ENCODE data around the gene CNPPD1.
"Not testable (repeated sequence)": the region's sequence is repeated elsewhere in the genome, so short reads cannot be mapped to it uniquely, and the experiment has no call there.

CNPPD1 gene

DNA sequence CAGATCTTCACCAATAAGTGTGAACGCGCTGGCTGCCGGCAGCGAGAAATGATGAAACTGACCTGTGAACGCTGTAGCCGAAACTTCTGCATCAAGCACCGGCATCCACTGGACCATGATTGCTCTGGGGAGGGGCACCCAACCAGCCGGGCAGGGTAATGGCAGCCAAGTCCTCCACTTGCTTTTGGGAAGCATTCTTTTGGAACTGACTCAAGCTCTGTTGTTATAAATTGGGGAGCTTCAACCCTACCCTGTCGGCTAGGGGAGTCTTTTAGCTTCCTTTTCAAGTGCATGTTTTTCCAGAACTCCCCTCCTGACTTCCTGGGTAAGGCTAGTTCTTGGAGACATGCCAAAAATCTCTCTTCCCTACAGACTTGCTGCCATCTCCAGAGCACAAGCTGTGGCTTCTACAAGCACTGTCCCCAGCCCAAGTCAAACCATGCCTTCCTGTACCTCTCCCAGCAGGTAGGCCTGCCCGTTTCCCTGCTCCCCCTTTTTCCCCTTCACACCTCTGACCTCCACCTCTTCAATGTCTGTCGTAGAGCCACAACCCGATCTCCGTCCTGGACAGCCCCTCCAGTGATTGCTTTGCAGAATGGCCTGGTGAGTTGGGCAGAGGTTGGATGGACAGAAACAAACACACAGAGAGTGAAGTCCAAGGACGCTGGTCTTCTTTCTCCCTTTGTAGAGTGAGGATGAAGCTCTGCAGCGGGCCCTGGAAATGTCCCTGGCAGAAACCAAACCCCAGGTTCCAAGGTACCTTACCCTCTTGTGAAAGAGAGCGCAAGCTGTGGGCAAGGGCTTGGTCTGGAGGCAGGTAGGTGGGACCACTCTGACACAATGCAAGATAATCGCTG lies 31.4 kb upstream of the CNPPD1 start:
- no peak for DNase-seq

GRCh38 chr2:219207134-219207883 lies 30.6 kb upstream of the CNPPD1 start:
- no peak for DNase-seq

DNA sequence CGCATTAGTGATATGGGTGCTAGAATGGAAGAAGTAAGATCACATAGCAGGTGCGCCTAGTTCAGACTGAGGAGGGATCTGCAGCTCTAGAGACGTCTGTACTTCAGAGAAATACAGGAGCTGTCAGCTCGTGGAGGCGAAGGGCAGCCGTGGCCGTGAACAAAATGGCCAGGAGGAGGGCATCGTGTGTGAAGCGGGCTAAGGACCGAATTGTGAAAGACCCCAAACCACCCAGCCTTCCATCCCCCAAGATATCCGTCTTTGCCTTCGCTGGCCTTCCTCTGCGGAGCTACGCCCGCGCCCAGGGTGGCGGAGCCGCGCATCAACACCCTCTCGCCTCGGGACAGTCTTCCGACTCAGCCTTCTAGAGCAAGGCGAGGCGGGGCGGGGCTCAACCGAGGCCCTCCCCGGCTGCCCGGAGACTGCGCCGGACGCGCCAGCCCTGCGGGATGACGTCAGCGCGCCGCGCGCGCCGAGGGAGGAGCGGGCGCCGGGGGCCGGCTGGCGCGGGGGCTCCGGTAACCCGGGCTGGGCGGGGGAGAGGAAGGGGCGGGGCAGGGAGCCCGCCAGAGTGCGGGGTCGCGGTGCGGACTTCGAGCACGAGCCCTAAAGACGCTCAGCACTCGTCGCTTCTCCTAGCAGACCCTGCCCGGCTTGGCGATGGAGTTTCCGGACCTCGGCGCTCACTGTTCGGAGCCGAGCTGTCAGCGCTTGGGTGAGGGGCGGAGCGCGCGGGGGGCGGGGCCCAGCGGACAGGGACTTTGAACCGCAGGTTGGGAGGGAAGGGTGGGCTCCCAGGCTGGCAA lies 29.8 kb upstream of the CNPPD1 start, which contains the start of gene ZFAND2B:
Gene ZFAND2B, plus strand, starts transcription at position 455 of the 806 bp plus-strand sequence. Its CDS starts 206 bp downstream, at position 661.
- peak; percentile 96 for DNase-seq

- DNase-seq: no peak
Measured at GRCh38 chr2:219205981-219206327, 29.2 kb upstream of the CNPPD1 start.

GRCh38 chr2:219205165-219205538 lies 28.4 kb upstream of the CNPPD1 start:
- DNase-seq: no peak

DNA sequence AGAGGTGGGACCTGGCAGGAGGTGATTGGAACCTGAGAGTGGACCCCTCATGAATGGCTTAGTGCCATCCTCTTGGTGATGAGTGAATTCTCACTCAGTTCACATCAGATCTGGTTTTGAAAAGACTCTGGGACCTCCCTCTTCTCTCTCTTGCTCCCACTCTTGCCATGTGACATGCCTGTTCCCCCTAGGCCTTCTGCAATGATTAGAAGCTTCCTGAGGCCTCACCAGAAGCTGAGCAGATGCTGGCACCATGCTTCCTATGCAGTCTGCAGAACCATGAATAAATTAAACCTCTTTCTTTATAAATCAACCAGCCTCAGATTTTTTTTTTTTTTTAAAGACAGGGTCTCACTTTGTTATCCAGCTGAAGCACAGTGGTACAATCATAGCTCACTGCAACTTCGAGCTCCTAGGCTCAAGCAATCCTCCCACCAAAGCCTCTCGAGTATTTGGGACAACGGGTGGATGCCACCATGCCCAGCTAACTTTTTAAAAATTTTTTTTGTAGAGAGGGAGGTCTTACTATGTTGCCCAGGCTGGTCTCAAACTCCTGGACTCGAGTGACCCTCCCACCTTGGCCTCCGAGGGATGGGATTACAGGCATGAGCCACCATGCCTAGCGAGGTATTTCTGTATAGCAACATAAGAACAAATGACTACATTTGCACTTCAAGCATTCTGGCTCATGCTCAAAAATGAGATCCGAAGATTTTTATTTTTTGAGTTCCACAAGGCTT lies 27.9 kb upstream of the CNPPD1 start:
- no peak for DNase-seq

- DNase-seq: not testable (repeated sequence)
Measured at GRCh38 chr2:219201331-219201730, 24.6 kb upstream of the CNPPD1 start.

- DNase-seq: not testable (repeated sequence)
Measured at GRCh38 chr2:219200502-219201326, 24.0 kb upstream of the CNPPD1 start.

GRCh38 chr2:219199470-219200211 lies 22.9 kb upstream of the CNPPD1 start:
- DNase-seq: no peak

DNA sequence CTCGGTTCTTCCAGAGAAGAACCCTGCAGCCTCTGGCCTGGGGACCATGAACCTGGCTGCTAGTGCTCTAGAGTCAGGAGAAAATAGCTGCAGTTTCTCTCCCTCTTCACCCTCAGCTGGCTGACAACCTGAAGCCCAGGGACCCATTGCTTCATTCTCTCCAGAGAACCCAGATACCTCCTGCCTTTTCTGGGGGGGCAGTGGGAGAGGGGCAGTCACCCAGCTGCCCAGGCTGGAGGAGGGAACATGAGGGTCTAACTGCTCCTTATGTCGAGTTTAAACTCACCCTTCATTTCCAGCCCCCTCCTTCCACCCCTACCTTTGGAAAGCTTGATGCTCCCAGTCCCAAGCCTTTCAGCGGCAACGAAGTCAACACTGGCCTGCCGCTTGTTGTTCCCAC lies 22.2 kb upstream of the CNPPD1 start:
- no peak for DNase-seq

DNA sequence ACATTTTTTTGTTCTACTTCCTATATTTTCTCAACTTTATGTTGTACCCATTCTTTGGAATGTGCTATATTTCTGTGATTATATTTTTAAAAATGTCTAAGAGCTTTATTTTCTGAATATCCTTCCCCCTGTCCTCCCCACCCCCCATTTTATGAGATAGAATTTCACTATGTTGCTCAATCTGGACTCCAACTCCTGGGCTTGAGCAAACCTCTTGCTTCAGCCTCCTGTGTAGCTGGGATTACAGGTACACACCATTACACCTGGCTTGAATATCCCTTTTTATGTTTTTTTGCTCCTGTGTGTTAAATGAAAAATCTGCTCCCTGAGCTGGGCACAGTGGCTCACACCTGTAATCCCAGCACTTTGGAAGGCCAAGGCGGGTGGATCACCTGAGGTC lies 20.7 kb upstream of the CNPPD1 start:
- DNase-seq: no peak

DNA sequence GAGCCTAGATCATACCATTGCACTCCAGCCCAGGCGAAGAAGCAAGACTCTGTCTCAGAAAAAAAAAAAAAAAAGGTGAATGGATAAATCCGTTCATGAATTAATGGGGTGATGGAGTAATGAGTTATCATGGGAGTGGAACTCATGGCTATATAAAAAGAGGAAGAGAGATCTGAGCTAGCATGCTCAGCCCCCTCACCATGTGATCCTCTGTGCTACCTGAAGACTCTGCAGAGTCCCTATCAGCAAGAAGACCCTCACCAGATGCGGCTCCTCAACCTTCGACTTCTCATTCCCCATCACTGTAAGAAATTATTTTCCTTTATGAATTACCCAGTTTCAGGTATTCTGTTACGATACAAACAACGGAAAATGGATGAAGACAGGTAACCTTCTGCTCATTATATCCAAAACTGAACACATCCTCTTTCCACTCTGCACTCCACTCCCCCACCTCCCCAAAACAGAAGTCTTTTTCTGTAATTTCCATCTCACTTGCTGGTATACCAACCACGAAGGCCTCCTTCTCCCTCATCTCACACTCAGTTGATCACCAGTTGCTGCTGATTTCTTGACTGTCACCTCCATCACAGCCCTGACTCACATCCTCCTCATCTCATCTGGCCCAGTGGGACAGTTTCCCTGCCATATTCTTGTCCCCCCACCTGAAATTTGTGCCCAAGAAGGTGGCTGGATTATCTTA lies 10.2 kb upstream of the CNPPD1 start:
- no peak for DNase-seq

GRCh38 chr2:219184121-219184520 lies 7.4 kb upstream of the CNPPD1 start:
- DNase-seq: no peak

DNA sequence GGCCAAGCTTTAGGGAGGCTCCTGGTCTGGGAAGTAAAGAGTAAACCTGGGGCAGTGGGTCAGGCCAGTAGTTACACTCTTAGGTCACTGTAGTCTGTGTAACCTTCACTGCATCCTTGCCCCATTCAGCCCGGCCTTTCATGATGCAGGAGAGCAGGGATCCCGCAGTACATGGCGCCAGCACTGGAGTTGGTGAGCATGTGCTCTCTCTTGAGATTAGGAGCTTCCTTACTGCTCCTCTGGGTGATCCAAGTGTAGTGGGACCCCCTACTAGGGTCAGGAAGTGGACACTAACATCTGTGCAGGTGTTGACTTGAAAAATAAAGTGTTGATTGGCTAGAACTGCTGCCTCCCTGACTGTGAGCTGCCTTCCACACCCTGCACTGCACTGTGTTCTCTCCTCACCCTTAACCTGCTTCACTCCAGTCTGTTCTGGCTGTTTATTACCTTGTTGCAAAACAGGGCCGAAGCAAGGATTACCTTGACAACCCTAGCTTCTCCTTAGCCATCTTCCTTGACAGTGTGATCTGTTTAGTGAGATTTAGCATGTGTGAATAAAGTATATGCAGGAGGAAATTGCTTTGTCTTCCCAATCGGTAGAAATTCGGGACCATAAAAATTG lies 6.5 kb upstream of the CNPPD1 start:
- DNase-seq: no peak

- DNase-seq: no peak
Measured at GRCh38 chr2:219182331-219183150, 5.8 kb upstream of the CNPPD1 start.

GRCh38 chr2:219181531-219181930 lies 4.8 kb upstream of the CNPPD1 start:
- no peak for DNase-seq

GRCh38 chr2:219180961-219181360 lies 4.2 kb upstream of the CNPPD1 start:
- DNase-seq: no peak

DNA sequence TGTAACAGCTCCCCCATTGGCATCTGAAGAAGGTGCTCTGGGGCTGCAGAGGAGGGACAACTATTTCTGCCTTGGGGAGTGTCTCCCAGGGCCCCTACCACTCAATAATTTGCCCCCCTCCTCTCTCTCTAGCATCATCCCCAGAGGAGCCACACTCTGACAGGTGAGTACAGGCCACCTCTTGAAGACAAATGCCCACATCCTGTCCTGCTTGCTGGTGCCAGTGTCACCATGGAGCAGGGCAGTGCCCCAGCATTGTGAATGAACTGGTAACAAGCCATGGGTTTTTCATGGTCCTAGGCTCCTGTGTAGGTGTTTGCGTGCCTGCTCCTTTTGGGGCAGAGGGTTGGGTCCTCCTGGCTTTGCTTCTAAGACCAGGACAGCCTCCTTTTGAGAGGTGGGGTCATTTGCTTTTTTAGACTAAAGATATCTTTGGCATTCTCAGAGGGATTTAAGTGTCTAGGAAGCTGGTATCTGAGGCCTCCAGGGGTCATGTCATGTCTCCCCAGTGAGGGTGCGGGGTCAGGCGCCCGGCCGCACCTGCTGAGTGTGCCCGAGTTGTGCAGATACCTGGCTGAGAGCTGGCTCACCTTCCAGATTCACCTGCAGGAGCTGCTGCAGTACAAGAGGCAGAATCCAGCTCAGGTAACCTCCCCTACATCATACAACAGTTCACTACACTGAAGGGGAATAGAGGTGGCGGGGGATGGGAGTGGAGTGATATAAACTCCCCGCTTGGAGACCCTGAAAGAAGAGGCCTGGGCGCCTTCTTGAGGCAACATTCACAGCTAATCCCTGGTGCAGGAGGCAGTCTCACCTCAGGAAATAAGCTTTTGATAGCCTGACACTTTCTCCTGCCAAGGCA lies 3.1 kb upstream of the CNPPD1 start:
- no peak for DNase-seq
